Measurements from ENCODE around the gene ST6GALNAC3.

ST6GALNAC3 gene

GRCh38 chr1:76033800-76034475, 40.6 kb upstream of the ST6GALNAC3 start:
- Histone ChIP-seq H3K9me3 (ENCODE audit: insufficient read depth, low read length) (no peaks in the 10 kb centered on the region), H3K36me3 (replicated peaks; ENCODE audit: low read depth, low read length) (no peaks in the 10 kb centered on the region), H3K4me1 (ENCODE audit: low read length) (no peaks in the 10 kb centered on the region), H2AFZ (ENCODE audit: low read depth, low read length) (no peak overlapping the region), H3K27ac (ENCODE audit: low read length) (no peak overlapping the region), H3K4me3 (ENCODE audit: low read length) (no peak overlapping the region), H3K4me2 (ENCODE audit: low read length) (no peak overlapping the region), H3K79me2 (ENCODE audit: low read length) (no peaks in the 10 kb centered on the region), H3K27me3 (ENCODE audit: low read depth, low read length) (no peaks in the 10 kb centered on the region), H4K20me1 (ENCODE audit: insufficient read depth, low read length) (no peaks in the 10 kb centered on the region), H3K9ac (ENCODE audit: low read length) (no peak overlapping the region)
- TF ChIP-seq CTCF (IDR thresholded peaks at IDR 0.05; ENCODE audit: low read depth, low read length) (no peak), EZH2phosphoT487 (IDR thresholded peaks at IDR 0.05; ENCODE audit: low read depth) (no peak)

- no peak overlapping the region for H2AFZ ChIP-seq (ENCODE audit: low read depth, low read length)
- H3K4me2 ChIP-seq (ENCODE audit: low read length): no peak overlapping the region
- no peaks in the 10 kb centered on the region for H3K4me1 ChIP-seq (ENCODE audit: low read length)
- H3K9ac ChIP-seq (ENCODE audit: low read length): no peak overlapping the region
- no peak overlapping the region for H3K4me3 ChIP-seq (ENCODE audit: low read length)
- H3K9me3 ChIP-seq (ENCODE audit: insufficient read depth, low read length): no peaks in the 10 kb centered on the region
- no peaks in the 10 kb centered on the region for H3K36me3 ChIP-seq (replicated peaks; ENCODE audit: low read depth, low read length)
- no peak overlapping the region for H3K27ac ChIP-seq (ENCODE audit: low read length)
- no peaks in the 10 kb centered on the region for H3K79me2 ChIP-seq (ENCODE audit: low read length)
- no peaks in the 10 kb centered on the region for H3K27me3 ChIP-seq (ENCODE audit: low read depth, low read length)
- peak; percentile 31 for TF ChIP-seq CTCF (IDR thresholded peaks at IDR 0.05; ENCODE audit: low read depth, low read length)
- TF ChIP-seq EZH2phosphoT487 (IDR thresholded peaks at IDR 0.05; ENCODE audit: low read depth): no peak
- no peaks in the 10 kb centered on the region for H4K20me1 ChIP-seq (ENCODE audit: insufficient read depth, low read length)
Measured at GRCh38 chr1:76035053-76035452, 39.5 kb upstream of the ST6GALNAC3 start.

GRCh38 chr1:76037324-76037723, 37.2 kb upstream of the ST6GALNAC3 start:
- Histone ChIP-seq H3K9ac (ENCODE audit: low read length) (no peak overlapping the region), H3K4me1 (ENCODE audit: low read length) (no peaks in the 10 kb centered on the region), H3K4me2 (ENCODE audit: low read length) (no peak overlapping the region)

More at GRCh38 chr1:76037324-76037723, 37.2 kb upstream of the ST6GALNAC3 start:
- H2AFZ ChIP-seq (ENCODE audit: low read depth, low read length): no peak overlapping the region
- TF ChIP-seq EZH2phosphoT487 (IDR thresholded peaks at IDR 0.05; ENCODE audit: low read depth) (no peak), CTCF (IDR thresholded peaks at IDR 0.05; ENCODE audit: low read depth, low read length) (no peak)
- H3K79me2 ChIP-seq (ENCODE audit: low read length): no peaks in the 10 kb centered on the region
- no peaks in the 10 kb centered on the region for H3K27me3 ChIP-seq (ENCODE audit: low read depth, low read length)
- H3K36me3 ChIP-seq (replicated peaks; ENCODE audit: low read depth, low read length): no peaks in the 10 kb centered on the region
- no peaks in the 10 kb centered on the region for H3K9me3 ChIP-seq (ENCODE audit: insufficient read depth, low read length)
- H3K4me3 ChIP-seq (ENCODE audit: low read length): no peak overlapping the region
- no peak overlapping the region for H3K27ac ChIP-seq (ENCODE audit: low read length)
- no peaks in the 10 kb centered on the region for H4K20me1 ChIP-seq (ENCODE audit: insufficient read depth, low read length)
